GM12878 (cell line): Measurements from ENCODE around the gene PRKCD. TPM values are rescaled to one million over a fixed set of nuclear protein-coding genes. Genes with fewer than 3 reads are reported as not detected.
A peak's percentile ranks its signal among the peaks of the same experiment; 100 is the strongest.

Experiments used
- ATAC-seq: fragments of 200-7000 bp; cut with Tn5 transposase; 3 replicates; pipeline ENCODE4 v1.9.1; 2020; ENCODE audit warnings: mild to moderate bottlenecking, moderate library complexity
- BruUV-seq: library from RNA; stranded (reverse); fragments of 400-500 nt; replicated peaks from 2 replicates; lab custom pipeline; 2021; lab: Mats Ljungman, UMichigan
- CTCF ChIA-PET: fragments of 300-600 bp; sonication (Branson Sonifier 250); formaldehyde crosslinking; extraction: SDS; loops from one replicate; lab custom pipeline; 2021; ENCODE audit warnings: inconsistent platforms; lab: Yijun Ruan, JAX
- POLR2A ChIA-PET: fragments of 350-600 bp; formaldehyde crosslinking; extraction: SDS; loops from one replicate; lab custom pipeline; 2021; ENCODE audit warnings: inconsistent platforms; lab: Charles Lee
- RAD21 ChIA-PET: fragments of 300-600 bp; sonication (Branson Sonifier 250); formaldehyde crosslinking; loops from one replicate; lab custom pipeline; 2023; ENCODE audit warnings: antibody characterized with exemption; ENCODE audit not compliant: unreplicated experiment; lab: Charles Lee
- SMC1A ChIA-PET: fragments of 300-600 bp; sonication (Branson Sonifier 250); formaldehyde crosslinking; loops from one replicate; lab custom pipeline; 2023; ENCODE audit not compliant: unreplicated experiment, uncharacterized antibody; lab: Charles Lee
- DNase-seq: peaks from one replicate; pipeline ENCODE4 v3.0.0-alpha.2; 2011; ENCODE audit warnings: low read depth, low spot score
- FAIRE-seq: peaks from 3 replicates; lab custom pipeline; 2011; peaks lifted over from hg19 to GRCh38; lab: Jason Lieb, UNC
- H2AFZ ChIP-seq: 2 replicates; pipeline ENCODE4 v1.6.0; 2011; ENCODE audit warnings: low read depth, low read length, control low read depth; ENCODE audit not compliant: control insufficient read depth
- H3K27ac ChIP-seq: 2 replicates; pipeline ENCODE4 v1.5.1; 2011; ENCODE audit warnings: control low read depth; ENCODE audit not compliant: control insufficient read depth, insufficient read depth
- H3K27me3 ChIP-seq, 2 experiments: replicated peaks in 1 of 2; 2 replicates each; pipeline versions ENCODE4 v1.6.0 to v1.6.1; 2011; ENCODE audit warnings: low read length in 1 of 2; ENCODE audit not compliant: control insufficient read depth in 2 of 2, insufficient read depth in 2 of 2
- H3K36me3 ChIP-seq, 2 experiments: 2 replicates each; pipeline ENCODE4 v1.5.1; 2011; ENCODE audit warnings: low read length in 1 of 2; ENCODE audit not compliant: control insufficient read depth in 2 of 2, insufficient read depth in 2 of 2
- H3K4me1 ChIP-seq: 2 replicates; pipeline ENCODE4 v1.6.1; 2011; ENCODE audit warnings: mild to moderate bottlenecking, low read length, moderate library complexity, mixed read lengths; ENCODE audit not compliant: control insufficient read depth, insufficient read depth
- H3K4me2 ChIP-seq: 2 replicates; pipeline ENCODE4 v1.6.0; 2011; ENCODE audit warnings: control low read depth; ENCODE audit not compliant: control insufficient read depth, insufficient read depth
- H3K4me3 ChIP-seq: fragments of 200-600 bp; sonication (generic); 2 replicates; pipeline ENCODE4 v1.5.1; 2016
- H3K79me2 ChIP-seq: 2 replicates; pipeline ENCODE4 v1.6.0; 2011; ENCODE audit warnings: low read length; ENCODE audit not compliant: control insufficient read depth, insufficient read depth
- H3K9ac ChIP-seq: 2 replicates; pipeline ENCODE4 v1.8.0; 2011; ENCODE audit warnings: low read length, control low read depth, mixed read lengths; ENCODE audit not compliant: control insufficient read depth, insufficient read depth
- H3K9me3 ChIP-seq: replicated peaks from 3 replicates; pipeline ENCODE4 v1.5.1; 2011; ENCODE audit warnings: mild to moderate bottlenecking, low read length; ENCODE audit not compliant: control insufficient read depth, insufficient read depth
- H4K20me1 ChIP-seq: 2 replicates; pipeline ENCODE4 v1.6.0; 2011; ENCODE audit not compliant: control insufficient read depth, insufficient read depth
- BACH1 ChIP-seq: fragments of 450-650 bp; IDR thresholded peaks from 2 replicates; pipeline ENCODE4 v1.6.1; 2017; ENCODE audit warnings: mild to moderate bottlenecking, borderline replicate concordance
- CTCF ChIP-seq, 3 experiments: IDR thresholded peaks in 2 of 3; conservative IDR thresholded peaks in 1 of 3; 2 replicates each; pipeline ENCODE4 v1.5.1; 2011; ENCODE audit warnings: low read depth in 3 of 3, low read length in 3 of 3, mild to moderate bottlenecking in 3 of 3, control low read depth in 2 of 3, moderate library complexity in 2 of 3, inconsistent platforms in 1 of 3, mixed read lengths in 1 of 3; ENCODE audit not compliant: control insufficient read depth in 2 of 3, insufficient read depth in 1 of 3; ENCODE audit errors: extremely low read depth in 1 of 3
- E2F8 ChIP-seq: fragments of 450-650 bp; IDR thresholded peaks from 2 replicates; pipeline ENCODE4 v1.6.1; 2018; ENCODE audit warnings: mild to moderate bottlenecking, low read depth, moderate library complexity; ENCODE audit not compliant: partially characterized antibody
- HCFC1 ChIP-seq: fragments of 150-350 bp; IDR thresholded peaks from 2 replicates; pipeline ENCODE4 v1.6.1; 2014; ENCODE audit warnings: low read length
- HDAC2 ChIP-seq: fragments of 200-600 bp; sonication (generic); IDR thresholded peaks from 2 replicates; pipeline ENCODE4 v1.6.1; 2017
- NBN ChIP-seq: fragments of 450-650 bp; IDR thresholded peaks from 2 replicates; pipeline ENCODE4 v1.6.1; 2016
- PAX5 ChIP-seq: IDR thresholded peaks from 2 replicates; pipeline ENCODE4 v1.6.1; 2011; ENCODE audit warnings: low read depth, low read length, borderline replicate concordance
- PML ChIP-seq: IDR thresholded peaks from 2 replicates; pipeline ENCODE4 v1.6.1; 2012; ENCODE audit warnings: low read length, inconsistent platforms
- POU2F2 ChIP-seq: IDR thresholded peaks from 3 replicates; pipeline ENCODE4 v1.6.1; 2011; ENCODE audit warnings: low read depth, mild to moderate bottlenecking, low read length, borderline replicate concordance
- RELA ChIP-seq: fragments of 450-650 bp; IDR thresholded peaks from 2 replicates; pipeline ENCODE4 v1.8.0; 2014; ENCODE audit warnings: borderline replicate concordance; ENCODE audit not compliant: partially characterized antibody
- TBL1XR1 ChIP-seq: IDR thresholded peaks from 2 replicates; pipeline ENCODE4 v1.6.1; 2012; ENCODE audit warnings: low read depth, low read length, improper control_type of control experiment
- TCF12 ChIP-seq: IDR thresholded peaks from 2 replicates; pipeline ENCODE4 v1.6.1; 2011; ENCODE audit warnings: low read depth, mild to moderate bottlenecking, low read length
- TCF3 ChIP-seq: IDR thresholded peaks from 2 replicates; pipeline ENCODE4 v1.6.1; 2012; ENCODE audit warnings: low read depth, mild to moderate bottlenecking, low read length, borderline replicate concordance; ENCODE audit not compliant: insufficient read depth
- WGBS: methylation state at CpG from one replicate; pipeline ENCODE4 v1.1.6; 2016; ENCODE audit warnings: low lambda C conversion rate; ENCODE audit not compliant: insufficient replicate concordance, insufficient coverage; ENCODE audit errors: missing lambda C conversion rate; 5-methylcytosine and 5-hydroxymethylcytosine counted together
- in situ Hi-C: fragments of 300-500 bp; cut with MboI; formaldehyde crosslinking; loops from 9 replicates; pipeline ENCODE4 v1.14.3; 2018; ENCODE audit warnings: mixed read lengths
- intact Hi-C: fragments of 100-400 bp; cut with micrococcal nuclease; formaldehyde crosslinking; loops from one replicate; pipeline ENCODE4 v1.14.2; 2022; ENCODE audit not compliant: unreplicated experiment
- polyA plus RNA-seq, 11 experiments: library from polyadenylated mRNA; depleted of rRNA in 4 of 11; unstranded in 6 of 11; stranded (reverse) in 5 of 11; fragments of >200 nt; fragmentation: Nextera tagmentation in 4 of 11; fragmentation: Illumina TruSeq in 1 of 11; extraction: Ambion mirVana in 4 of 11; extraction: Trizol in 1 of 11; gene quantifications; 1 replicate in 1 of 11; 2 replicates in 10 of 11; pipeline versions ENCODE4 v1.2.1 to v1.2.3, GENCODE V29; 2011 to 2016; ENCODE audit warnings: inconsistent platforms in 2 of 11, missing spikeins in 2 of 11, low read depth in 1 of 11
- total RNA-seq, 4 experiments: library from RNA; depleted of rRNA in 3 of 4; stranded (reverse); fragments of >200 nt in 3 of 4; fragmentation: Illumina TruSeq in 1 of 4; extraction: Trizol in 1 of 4; gene quantifications; 2 replicates each; pipeline versions ENCODE4 v1.2.1 to v1.2.3, GENCODE V29; 2013 to 2021

PRKCD gene
- total and polyA plus RNA-seq, 10 of the 15 experiments (the other 5 are each of a cell fraction or from before 2014, with no cell fraction given), result 10.0 to 114 (median 42.4) TPM

GRCh38 chr3:53130179-53131061, 30.6 kb upstream of the PRKCD start, which contains the start of gene RFT1:
RFT1 (minus strand) TSS chr3:53130435; CDS start chr3:53130400, 35 bp downstream.
- no peaks in the 10 kb centered on the region for H3K27me3 ChIP-seq
- RAD21 ChIA-PET, result interaction anchor here (1.0 to 7.9 kb wide), 7 partner anchors 15 to 66 kb away, joined by 3 to 151 read pairs (median 7); no protein-coding TSS in a partner anchor
- H3K9me3 ChIP-seq, result no peaks in the 10 kb centered on the region
- H3K9ac ChIP-seq, result peak within 1 kb of the TSS; percentile 93
- CTCF ChIA-PET, result interaction anchor here (1.8 to 14.2 kb wide), 6 partner anchors 17 to 69 kb away, joined by 3 to 476 read pairs (median 28); partner anchors contain the start of gene PRKCD
- H4K20me1 ChIP-seq, result no peaks in the 10 kb centered on the region
- BruUV-seq, result TSS peak; percentile 98
- DNase-seq (peak; percentile 73), ATAC-seq (peak; percentile 89), FAIRE-seq (no peak)
- H3K4me3 ChIP-seq, result peak within 1 kb of the TSS; percentile 92
- H3K27ac ChIP-seq, result peak within 1 kb of the TSS; percentile 87
- H3K36me3 ChIP-seq, result 0 out of 4 replicates have a peak, but pooled peaks cover 0 to 9% of the 10 kb centered on the region in 2 experiments
- H3K4me1 ChIP-seq, result peaks cover 7% of the 10 kb centered on the region; the same call in 1 of the 2 replicates
- peak within 1 kb of the TSS; percentile 92 for H3K4me2 ChIP-seq
- POLR2A ChIA-PET, result interaction anchor here (0.5 to 2.3 kb wide), 9 partner anchors 12 to 68 kb away, joined by 3 to 10 read pairs (median 4); no protein-coding TSS in a partner anchor
- H2AFZ ChIP-seq, result peak within 1 kb of the TSS; percentile 99
- intact Hi-C loops, result loop anchor here (2.0 kb wide), 1 partner anchor 30 kb away; the partner anchor contains the start of gene PRKCD
- SMC1A ChIA-PET, result interaction anchor here (1.0 to 11.8 kb wide), 10 partner anchors 11 to 77 kb away, joined by 3 to 227 read pairs (median 6); no protein-coding TSS in a partner anchor
- 2% methylated on average over 41 of the region's 41 CpGs for WGBS
- H3K79me2 ChIP-seq, result peaks cover 25% of the 10 kb centered on the region
- in situ Hi-C loops, result loop anchor here (5.0 kb wide), 1 partner anchor 67 kb away; no protein-coding TSS in a partner anchor
- TF ChIP-seq TCF12 (0 out of 2 replicates have a peak, but pooled peaks have one; percentile 52), CTCF (IDR thresholded peaks at IDR 0.05 in 2 of 3, conservative IDR thresholded peaks at IDR 0.05 in 1 of 3; ENCODE audit: control insufficient read depth in 2 of 3, extremely low read depth in 1 of 3, insufficient read depth in 1 of 3, low read depth in 3 of 3, low read length in 3 of 3) (no peak), TCF3 (peak; percentile 28; the same call in 1 of the 2 replicates), NBN (peak; percentile 90), TBL1XR1 (0 out of 2 replicates have a peak, but pooled peaks have one; percentile 14), RELA (peak; percentile 45), BACH1 (peak; percentile 61; the same call in 1 of the 2 replicates), HCFC1 (peak; percentile 75), PAX5 (peak; percentile 48; the same call in 1 of the 2 replicates), E2F8 (no peak), PML (peak; percentile 63), POU2F2 (peak; percentile 82; the same call in 2 of the 3 replicates), HDAC2 (no peak)
